Uterus (tissue), 4 donors: Measurements from ENCODE around the gene SPINK14. TPM values are rescaled to one million over a fixed set of nuclear protein-coding genes. Genes with fewer than 3 reads are reported as not detected.

Experiments used
- DNase-seq, 2 donors: peaks; one replicate each; pipeline ENCODE4 v3.0.0-alpha.2; 2019 to 2020
- H3K27ac ChIP-seq, 2 donors: fragments of 200-600 bp; sonication (generic); 1 replicate in 1 of 2; 2 replicates in 1 of 2; pipeline ENCODE4 v1.5.1; 2016 to 2018
- H3K27me3 ChIP-seq, 2 donors: fragments of 200-600 bp; sonication (generic); one replicate each; pipeline ENCODE4 v1.5.1; 2018 to 2019; ENCODE audit warnings: control low read depth in 1 of 2
- H3K36me3 ChIP-seq, 2 donors: fragments of 200-600 bp; sonication (generic); one replicate each; pipeline ENCODE4 v1.5.1; 2019; ENCODE audit warnings: control low read depth in 1 of 2
- H3K4me1 ChIP-seq, 2 donors: fragments of 200-600 bp; sonication (generic); one replicate each; pipeline ENCODE4 v1.5.1; 2018 to 2019; ENCODE audit warnings: control low read depth in 1 of 2
- H3K4me3 ChIP-seq, 2 donors: fragments of 200-600 bp; sonication (generic); 1 replicate in 1 of 2; 2 replicates in 1 of 2; pipeline ENCODE4 v1.5.1; 2018 to 2019; ENCODE audit warnings: mild to moderate bottlenecking in 1 of 2
- H3K9me3 ChIP-seq, 2 donors: fragments of 200-600 bp; sonication (generic); one replicate each; pipeline ENCODE4 v1.5.1; 2019; ENCODE audit warnings: control low read depth in 1 of 2
- POLR2A ChIP-seq, 2 donors: fragments of 450-650 bp; IDR thresholded peaks; one replicate each; pipeline ENCODE4 v1.6.1; 2016; ENCODE audit warnings: antibody characterized with exemption in 2 of 2, mild to moderate bottlenecking in 1 of 2, moderate library complexity in 1 of 2
- intact Hi-C: fragments of 100-400 bp; cut with DNase I; formaldehyde crosslinking; loops from one replicate; pipeline ENCODE4 v1.15.1; 2023; ENCODE audit warnings: low total_unique reads
- total RNA-seq, 4 donors: library from RNA; depleted of rRNA in 3 of 4; stranded (reverse); fragments of >200 nt in 3 of 4; gene quantifications; one replicate each; pipeline versions ENCODE4 v1.1.0 to v1.2.4, GENCODE V29; 2014 to 2023
- TF ChIP-seq, protein P1 (sequence below), 4 experiments: fragments of 200-600 bp in 2 of 4; fragments of 450-650 bp in 2 of 4; sonication (generic) in 2 of 4; IDR thresholded peaks; one replicate each; pipeline ENCODE4 v1.5.1; 2016 to 2019; ENCODE audit warnings: antibody characterized with exemption in 4 of 4, mild to moderate bottlenecking in 2 of 4, moderate library complexity in 1 of 4
- donor health status: DM: yes; HTN: yes; CAD: no.

The SPINK14 gene
- total RNA-seq, 4 donors from 2014 or later: not detected

DNA sequence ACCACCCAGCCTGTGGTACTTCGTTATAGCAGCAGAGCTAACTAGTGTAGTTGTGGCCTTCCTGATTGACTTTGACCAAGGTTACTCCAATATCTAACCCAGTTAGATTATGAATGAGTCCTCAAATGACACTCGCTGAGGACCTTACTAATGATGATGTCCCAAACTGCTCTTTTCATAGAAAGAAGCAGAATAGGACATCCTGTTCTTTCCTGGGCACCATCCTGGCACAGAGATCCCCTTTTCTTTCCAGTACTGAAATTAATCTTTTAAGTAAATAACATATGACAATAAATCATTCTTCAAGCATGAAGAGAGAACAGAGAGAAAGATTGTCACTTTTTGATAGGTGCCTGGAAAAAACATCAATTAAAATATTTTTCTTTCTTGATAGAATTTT, 26.7 kb upstream of the SPINK14 start:
- Histone ChIP-seq H3K9me3 (no peaks in the 10 kb centered on the region), H3K36me3 (no peaks in the 10 kb centered on the region), H3K4me3 (no peak overlapping the region), H3K27me3 (no peaks in the 10 kb centered on the region), H3K27ac (no peak overlapping the region), H3K4me1 (no peaks in the 10 kb centered on the region)
- intact Hi-C loops: no loop called here
- no peak for TF ChIP-seq POLR2A (IDR thresholded peaks at IDR 0.05)
- DNase-seq: no peak

DNA sequence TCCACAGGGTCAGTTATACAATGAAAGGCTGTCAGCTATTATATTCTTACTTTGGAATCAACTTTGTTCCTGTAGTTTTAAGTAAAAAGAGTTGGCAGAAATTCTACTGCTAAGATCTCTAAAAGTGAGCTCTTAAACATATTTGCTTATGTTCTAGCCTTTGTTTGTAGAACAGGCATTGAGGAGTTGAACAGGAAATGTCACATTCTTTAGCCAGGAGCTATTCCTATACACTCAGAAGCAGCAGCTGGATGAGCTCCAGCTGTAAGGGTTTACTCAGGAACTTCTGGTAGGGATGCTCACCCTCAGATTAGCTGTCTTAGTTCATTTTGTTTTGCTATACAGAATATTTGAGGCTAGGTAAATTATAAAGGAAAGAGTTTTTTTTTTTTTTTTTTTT, 22.4 kb upstream of the SPINK14 start:
- Histone ChIP-seq H3K36me3 (no peaks in the 10 kb centered on the region), H3K27me3 (no peaks in the 10 kb centered on the region), H3K4me3 (no peak overlapping the region), H3K4me1 (no peaks in the 10 kb centered on the region), H3K9me3 (no peaks in the 10 kb centered on the region), H3K27ac (no peak overlapping the region)
- TF ChIP-seq POLR2A (IDR thresholded peaks at IDR 0.05): no peak
- TF ChIP-seq, protein P1, sequence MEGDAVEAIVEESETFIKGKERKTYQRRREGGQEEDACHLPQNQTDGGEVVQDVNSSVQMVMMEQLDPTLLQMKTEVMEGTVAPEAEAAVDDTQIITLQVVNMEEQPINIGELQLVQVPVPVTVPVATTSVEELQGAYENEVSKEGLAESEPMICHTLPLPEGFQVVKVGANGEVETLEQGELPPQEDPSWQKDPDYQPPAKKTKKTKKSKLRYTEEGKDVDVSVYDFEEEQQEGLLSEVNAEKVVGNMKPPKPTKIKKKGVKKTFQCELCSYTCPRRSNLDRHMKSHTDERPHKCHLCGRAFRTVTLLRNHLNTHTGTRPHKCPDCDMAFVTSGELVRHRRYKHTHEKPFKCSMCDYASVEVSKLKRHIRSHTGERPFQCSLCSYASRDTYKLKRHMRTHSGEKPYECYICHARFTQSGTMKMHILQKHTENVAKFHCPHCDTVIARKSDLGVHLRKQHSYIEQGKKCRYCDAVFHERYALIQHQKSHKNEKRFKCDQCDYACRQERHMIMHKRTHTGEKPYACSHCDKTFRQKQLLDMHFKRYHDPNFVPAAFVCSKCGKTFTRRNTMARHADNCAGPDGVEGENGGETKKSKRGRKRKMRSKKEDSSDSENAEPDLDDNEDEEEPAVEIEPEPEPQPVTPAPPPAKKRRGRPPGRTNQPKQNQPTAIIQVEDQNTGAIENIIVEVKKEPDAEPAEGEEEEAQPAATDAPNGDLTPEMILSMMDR (IDR thresholded peaks at IDR 0.05): no peak
- intact Hi-C loops: no loop called here
- DNase-seq: no peak

DNA sequence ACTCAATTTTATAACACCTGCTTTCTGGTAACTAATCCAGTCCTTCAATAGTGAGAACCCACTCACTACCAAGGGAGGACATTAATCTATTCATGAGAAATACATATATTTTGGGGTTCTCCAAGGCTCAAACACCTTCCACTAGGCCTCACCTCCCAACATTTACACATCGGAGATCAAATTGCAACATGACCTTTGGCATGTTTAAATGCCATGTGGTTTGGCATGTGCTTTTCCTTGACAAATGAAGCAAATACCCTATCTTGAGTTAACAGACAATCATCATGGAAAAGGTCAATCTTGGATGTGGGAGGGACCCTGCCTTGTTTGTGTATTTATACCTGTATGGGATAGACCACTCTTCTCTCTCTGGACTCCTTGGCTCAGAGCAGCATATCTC, 21.9 kb upstream of the SPINK14 start:
- H3K9me3 ChIP-seq: no peaks in the 10 kb centered on the region
- no peak overlapping the region for H3K4me3 ChIP-seq
- H3K4me1 ChIP-seq: no peaks in the 10 kb centered on the region
- H3K36me3 ChIP-seq: no peaks in the 10 kb centered on the region
- intact Hi-C loops: no loop called here
- TF ChIP-seq, protein P1 (IDR thresholded peaks at IDR 0.05): no peak
- TF ChIP-seq POLR2A (IDR thresholded peaks at IDR 0.05): no peak
- no peak overlapping the region for H3K27ac ChIP-seq
- H3K27me3 ChIP-seq: no peaks in the 10 kb centered on the region
- DNase-seq: no peak

DNA sequence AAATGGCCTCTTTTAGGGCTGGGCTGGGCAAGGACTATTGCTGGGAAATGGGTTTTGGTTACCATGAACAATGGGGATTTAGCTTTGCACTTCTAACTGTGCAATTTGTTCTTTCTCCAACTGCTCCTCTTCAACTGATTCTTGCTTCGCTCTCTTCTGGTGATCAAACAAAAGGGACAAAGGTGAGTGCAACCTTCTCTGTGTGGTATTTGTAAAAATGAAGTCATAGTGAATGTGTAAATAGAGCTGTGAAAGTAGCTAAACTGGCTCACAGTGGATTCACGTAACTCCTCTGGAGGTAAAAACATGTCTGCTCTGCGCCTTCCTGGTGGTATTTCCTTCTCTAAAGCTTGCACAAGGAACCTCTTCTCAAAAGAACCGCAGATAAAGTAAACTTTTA, 20.9 kb upstream of the SPINK14 start:
- H3K27me3 ChIP-seq: no peaks in the 10 kb centered on the region
- no peak overlapping the region for H3K27ac ChIP-seq
- no peaks in the 10 kb centered on the region for H3K4me1 ChIP-seq
- H3K4me3 ChIP-seq: no peak overlapping the region
- intact Hi-C loops: no loop called here
- no peak for TF ChIP-seq POLR2A (IDR thresholded peaks at IDR 0.05)
- TF ChIP-seq, protein P1 (IDR thresholded peaks at IDR 0.05): no peak
- DNase-seq: no peak
- no peaks in the 10 kb centered on the region for H3K36me3 ChIP-seq
- no peaks in the 10 kb centered on the region for H3K9me3 ChIP-seq

DNA sequence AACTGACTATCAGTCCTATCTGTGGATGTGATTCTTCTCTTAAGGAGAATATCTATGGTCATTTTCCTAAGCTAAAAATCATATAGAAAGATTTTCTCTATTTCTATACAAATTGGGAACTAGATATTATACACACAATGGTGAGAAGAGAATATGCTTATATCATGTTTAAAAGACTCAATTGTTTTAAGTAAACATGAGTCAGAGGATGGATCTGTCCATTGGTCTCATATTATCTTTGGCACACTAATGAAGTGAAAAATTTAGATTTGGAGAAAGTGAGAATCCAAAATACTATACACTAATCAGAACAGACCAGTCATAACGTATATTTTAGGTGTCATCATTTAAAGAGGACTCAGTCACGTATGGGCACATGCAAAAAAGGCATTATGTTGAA, 16.5 kb upstream of the SPINK14 start:
- Histone ChIP-seq H3K4me1 (no peaks in the 10 kb centered on the region), H3K27ac (no peak overlapping the region), H3K27me3 (no peaks in the 10 kb centered on the region), H3K36me3 (no peaks in the 10 kb centered on the region), H3K9me3 (no peaks in the 10 kb centered on the region), H3K4me3 (no peak overlapping the region)
- intact Hi-C loops: no loop called here
- TF ChIP-seq POLR2A (IDR thresholded peaks at IDR 0.05): no peak
- TF ChIP-seq, protein P1 (IDR thresholded peaks at IDR 0.05): no peak
- DNase-seq: no peak

DNA sequence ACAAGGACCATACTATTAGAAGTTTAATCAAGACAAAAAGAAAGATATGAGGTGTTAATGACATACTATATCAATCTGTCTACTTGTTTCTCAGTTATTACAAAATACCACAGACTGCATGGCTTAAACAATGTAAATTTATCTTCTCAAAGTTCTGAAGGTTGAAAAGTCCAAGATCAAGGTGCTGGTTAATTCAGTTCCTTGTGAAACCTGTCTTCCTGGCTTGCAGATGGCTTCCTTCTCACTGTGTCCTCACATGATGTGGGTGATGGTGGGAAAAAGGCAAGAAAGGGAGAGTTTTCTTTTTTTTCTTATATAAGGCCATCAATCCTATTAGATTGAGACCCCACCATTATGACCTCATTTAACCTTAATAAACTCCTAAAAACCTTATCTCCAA, 15.6 kb upstream of the SPINK14 start:
- intact Hi-C loops: no loop called here
- no peak overlapping the region for H3K4me3 ChIP-seq
- H3K36me3 ChIP-seq: no peaks in the 10 kb centered on the region
- no peaks in the 10 kb centered on the region for H3K9me3 ChIP-seq
- no peak for DNase-seq
- no peak overlapping the region for H3K27ac ChIP-seq
- no peak for TF ChIP-seq POLR2A (IDR thresholded peaks at IDR 0.05)
- TF ChIP-seq, protein P1 (IDR thresholded peaks at IDR 0.05): no peak
- no peaks in the 10 kb centered on the region for H3K4me1 ChIP-seq
- H3K27me3 ChIP-seq: no peaks in the 10 kb centered on the region
